GM21723 (cell line): ENCODE results near the gene FBXW12.

Source experiments
- ATAC-seq: cut with Tn5 transposase; IDR thresholded peaks from one replicate; pipeline ENCODE4 v1.9.1; 2021; ENCODE audit warnings: mild to moderate bottlenecking, moderate library complexity; ENCODE audit not compliant: unreplicated experiment

The FBXW12 gene

DNA sequence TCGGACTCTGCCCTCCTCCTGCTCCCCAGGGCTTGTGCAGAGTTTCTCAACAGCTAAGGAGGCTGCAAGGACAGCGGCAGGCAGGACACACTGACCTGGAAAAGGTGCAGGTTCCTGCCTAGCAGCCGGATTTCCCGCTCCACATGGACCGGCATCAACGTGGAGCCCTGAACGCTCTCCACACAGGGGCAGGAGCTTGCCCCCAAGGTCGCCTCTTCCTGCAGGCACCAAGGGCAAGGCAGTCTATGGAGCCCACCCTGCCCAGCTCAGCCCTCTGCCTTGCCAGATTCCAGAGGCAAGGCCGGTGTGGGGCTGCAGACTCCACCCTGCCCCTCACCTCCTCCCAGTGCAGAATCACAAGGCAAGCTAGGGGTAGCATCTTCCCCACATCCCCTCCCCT lies 47.1 kb downstream of the FBXW12 start:
- ATAC-seq = no peak

DNA sequence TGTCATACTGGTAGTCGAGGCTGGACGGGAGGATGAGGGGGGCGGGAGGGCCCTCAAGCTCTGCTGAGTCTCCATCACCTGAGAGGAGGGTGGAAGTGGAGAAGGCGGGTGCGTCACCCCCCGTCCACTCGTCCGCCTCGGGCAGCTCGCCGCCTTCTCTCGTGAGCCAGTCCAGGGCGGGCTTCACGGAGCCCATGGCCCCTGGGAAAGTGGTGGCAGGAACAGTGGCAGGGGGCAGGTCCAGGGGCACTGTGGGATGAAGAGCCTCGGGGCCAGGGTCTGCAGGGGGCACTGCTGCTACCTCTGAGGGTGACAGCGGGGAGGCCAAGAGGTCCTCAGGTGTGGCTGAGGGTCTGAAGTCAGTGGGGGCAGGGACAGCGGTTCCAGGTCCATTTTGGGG lies 47.6 kb downstream of the FBXW12 start:
- no peak for ATAC-seq

DNA sequence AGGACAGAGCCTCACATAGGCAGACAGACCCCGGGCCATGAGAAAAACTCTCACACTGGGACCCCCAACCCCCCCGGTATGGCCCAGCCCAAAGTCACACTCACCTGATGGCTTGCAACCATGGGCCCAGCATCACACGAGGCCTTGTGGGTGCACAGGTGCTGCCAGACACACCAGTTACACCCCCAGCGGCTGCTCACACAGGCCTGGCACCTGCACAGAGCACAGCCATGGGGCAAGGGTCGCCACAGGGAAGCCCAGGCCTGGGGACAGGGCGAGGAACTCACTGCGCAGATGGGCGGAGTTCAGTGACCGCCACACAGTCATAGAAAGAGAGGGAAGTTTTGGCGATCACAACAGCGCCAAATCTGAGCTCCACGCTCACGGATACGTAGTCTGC lies 48.5 kb downstream of the FBXW12 start:
- ATAC-seq = no peak

DNA sequence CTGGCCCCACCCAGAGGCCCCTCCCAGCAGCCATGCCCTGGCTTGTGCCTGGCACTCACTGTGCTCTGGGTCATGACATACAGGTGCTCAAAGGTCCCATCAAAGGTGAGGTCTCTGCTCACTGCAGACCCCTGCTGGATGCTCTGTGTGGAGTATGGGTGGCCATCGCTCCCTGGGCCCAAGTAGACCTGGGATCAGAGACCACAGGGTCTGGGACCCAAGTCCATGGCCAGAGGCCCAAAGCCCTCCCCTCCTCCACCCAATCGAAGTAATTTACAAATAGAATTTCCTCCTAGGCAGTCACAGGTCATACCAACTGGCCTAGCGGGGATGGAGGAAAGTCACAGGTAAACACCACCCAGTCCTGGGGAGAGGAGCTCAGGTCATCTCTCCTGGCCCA lies 50.3 kb downstream of the FBXW12 start:
- no peak for ATAC-seq

DNA sequence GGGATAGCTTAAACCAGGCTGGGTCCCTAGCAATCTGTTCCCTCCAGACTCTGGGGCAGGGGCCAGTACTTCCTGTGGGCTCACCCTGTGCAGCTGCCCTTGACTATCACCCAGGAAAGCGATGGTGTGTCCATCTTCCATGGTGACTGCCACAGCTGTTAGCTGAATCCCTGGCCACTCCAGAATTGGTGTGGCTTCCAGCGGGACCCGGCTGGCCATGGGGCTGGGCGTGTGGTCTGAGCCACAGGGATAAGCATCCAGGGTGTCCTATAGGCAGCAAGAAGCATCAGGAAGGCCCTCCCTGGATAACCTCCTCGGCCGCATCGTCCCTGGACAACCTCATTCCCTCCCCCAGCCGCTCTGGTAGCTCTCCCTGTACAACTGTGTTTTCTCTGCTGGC lies 50.7 kb downstream of the FBXW12 start:
- ATAC-seq = no peak

DNA sequence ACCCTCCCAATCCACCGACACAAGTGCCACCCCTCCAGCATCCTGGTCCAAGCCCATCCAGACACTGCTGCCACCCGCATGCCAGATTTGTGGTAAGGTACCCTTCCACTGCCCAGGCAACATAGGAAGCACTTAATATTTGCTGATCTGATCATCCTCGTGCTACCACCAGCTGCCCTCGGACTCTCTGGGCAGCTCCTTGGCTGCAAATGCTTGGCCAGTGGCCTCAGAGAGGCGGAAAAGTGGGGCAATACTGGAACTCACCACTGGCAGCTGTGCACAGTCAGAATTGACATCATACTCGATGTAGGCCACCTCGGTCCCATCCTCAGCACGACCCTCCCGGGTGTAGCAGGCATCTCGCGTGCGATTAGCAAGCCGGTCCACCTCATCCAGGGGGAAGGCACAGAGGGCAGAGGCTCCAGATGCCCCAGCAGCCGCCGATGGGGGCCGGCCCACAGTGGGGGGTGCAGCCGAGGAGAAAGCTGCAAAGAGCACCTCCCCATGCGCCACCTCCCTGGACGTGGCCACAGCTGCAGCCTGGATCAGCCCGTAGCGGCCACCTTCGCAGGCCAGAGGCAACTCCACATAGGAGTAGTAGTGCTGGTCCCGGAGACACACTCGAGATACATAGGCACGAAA lies 51.3 kb downstream of the FBXW12 start:
- no peak for ATAC-seq

DNA sequence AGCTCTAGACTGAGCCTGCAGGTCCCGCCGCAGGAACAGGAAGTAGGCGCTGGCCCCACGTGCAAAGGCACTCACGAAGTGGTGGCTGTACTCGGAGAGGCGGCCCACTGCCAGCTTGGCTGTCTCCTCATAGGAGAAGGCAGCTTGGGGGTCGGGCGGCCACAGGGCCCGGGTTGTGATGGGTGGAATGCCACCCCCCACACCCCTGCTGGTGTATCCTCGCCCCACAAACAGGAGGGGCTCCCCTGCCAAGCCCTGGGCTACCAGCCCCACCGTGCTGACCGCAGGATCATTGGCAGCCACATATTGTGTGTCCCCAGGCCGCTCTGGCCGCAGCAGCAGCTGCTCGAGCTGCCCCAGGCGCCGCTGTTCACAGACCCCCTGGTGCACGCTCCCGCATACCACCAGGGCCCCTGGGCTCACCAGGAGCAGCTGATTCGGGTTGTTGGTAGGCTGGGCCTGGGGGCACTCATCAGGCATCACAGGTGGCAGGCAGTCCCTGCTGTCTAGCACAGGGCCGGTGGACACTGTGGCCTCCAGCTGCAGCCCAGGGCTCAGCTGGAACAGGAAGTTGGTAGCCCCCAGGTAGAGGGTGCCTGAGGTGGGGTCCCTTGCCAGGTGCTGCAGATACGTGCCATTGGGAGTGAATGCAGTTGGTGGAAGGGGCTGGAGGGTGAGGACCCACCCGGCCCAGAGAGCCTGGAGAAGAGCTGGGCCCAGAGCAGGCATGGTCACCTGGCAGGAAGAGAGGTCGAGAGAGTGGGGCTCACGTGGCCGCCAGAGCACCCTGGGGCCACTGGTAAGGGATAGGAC lies 52.1 kb downstream of the FBXW12 start:
- ATAC-seq = no peak

DNA sequence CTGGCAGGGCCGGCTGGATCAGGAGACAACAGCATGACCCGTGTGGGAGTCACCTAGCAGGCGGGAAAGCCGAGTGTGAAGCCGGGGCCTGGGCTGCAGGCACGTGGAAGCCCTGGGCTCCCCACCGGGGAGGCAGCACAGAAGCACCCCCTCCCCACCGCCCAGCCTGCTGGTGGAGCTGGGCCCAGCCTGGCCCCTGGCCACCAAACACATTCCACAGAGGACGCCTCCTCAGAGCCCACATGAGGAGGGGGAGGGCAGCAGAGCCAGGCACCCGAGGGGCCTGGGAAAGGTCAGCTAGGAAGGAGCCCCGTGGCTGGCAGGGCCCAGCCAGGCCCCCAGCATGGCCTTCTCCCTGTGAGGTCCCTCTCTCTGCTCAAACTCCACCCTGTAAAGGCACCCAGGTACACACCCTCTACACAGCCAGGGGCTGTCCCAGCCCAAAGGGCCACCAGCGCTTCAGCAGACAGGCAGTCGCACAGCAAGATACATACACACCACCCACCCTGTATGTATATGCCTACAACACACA lies 53.3 kb downstream of the FBXW12 start:
- no peak for ATAC-seq

DNA sequence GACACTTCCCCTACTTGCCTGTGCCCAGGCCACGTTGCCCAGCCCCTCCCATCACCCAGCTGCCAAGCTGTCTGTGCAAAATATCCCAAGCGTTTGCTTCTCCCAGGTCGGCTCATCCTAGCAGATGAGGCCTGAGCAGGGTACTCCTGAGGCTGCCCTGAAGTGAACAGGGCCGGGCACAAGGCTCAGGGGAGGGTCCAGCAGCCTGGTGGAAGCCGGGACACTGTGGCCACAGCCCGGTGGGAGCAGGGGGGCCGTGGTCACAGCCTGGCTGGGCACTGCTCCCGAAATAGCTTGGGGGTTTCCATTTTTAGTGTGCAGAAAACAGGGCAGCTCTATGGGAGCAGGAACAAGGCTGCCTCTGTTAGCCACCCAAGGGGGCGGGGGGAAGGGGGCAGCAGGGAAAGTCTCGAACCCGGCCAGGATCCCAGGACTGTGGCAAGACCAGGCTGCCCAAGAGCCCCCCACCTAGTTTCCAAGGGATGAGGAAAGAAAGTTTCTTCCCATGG lies 54.4 kb downstream of the FBXW12 start:
- no peak for ATAC-seq

DNA sequence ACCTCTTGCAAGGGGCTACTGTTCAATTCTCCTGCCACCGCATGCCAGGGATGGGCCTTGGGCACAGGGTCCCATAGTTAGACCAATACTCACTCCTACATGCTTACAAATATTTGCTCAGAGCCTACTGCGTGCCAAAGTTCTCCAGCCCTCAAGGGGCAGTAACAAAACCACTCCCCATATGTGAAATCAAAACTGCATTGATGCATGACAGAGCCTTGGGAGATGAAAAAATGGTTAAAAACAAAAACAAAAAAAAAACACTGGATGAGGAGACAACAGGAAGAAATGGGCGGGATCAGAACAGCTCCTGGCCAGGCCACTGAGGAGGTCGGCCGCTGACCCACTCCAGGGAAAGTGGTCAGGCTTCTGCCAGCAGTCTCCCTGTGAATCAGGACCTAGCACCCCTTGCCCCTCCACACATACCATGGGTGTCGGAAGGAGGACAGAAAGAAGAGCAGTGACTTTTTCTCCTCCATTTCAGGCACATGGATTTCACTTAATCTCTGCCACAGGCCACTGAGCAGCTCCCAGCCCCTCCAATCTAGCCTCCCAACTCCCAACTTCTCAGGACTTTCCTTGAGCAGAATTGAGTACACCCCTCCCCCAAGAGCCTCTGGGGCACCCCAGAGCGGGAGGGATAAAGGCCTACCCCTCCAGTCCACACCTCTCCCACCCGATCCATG lies 55.1 kb downstream of the FBXW12 start:
- no peak for ATAC-seq

DNA sequence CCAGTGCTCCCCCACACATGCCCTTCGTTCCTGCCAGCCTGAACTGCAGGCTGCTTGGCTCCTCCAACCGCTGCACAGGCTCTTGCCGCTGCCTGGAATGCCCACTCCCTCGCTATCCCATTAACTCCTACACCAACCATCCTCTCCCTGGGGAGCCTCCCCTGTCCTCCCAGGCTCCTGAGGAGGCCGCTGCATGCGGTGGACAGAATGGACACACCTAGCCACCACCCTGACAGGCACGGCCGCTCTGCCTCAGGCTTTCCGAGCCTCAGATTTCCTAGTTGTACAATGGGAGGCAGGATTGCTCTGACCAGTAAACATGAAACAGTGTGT lies 55.6 kb downstream of the FBXW12 start:
- no peak for ATAC-seq

DNA sequence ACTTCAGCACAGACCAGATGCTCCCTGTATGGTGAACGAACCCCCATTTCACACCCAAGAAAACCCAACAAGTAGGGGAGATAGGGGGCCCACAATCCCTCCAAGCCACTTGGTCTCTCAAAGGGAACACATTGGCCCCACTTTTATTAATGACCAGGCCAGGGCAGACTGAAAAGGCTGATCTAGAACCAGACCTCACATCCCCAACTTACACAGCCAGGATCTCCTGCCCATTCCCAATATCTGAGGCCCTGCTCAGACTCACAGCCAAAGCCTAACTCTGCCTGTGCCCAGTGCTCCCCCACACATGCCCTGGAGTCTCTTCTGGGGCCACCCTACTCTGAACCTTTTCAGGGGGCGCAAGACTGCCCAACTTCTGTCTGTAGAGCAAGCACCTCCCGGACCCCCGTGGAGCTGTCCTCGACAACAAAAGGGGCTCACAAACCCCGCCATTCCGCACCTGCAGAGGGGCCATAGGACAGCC lies 56.1 kb downstream of the FBXW12 start:
- ATAC-seq = no peak

DNA sequence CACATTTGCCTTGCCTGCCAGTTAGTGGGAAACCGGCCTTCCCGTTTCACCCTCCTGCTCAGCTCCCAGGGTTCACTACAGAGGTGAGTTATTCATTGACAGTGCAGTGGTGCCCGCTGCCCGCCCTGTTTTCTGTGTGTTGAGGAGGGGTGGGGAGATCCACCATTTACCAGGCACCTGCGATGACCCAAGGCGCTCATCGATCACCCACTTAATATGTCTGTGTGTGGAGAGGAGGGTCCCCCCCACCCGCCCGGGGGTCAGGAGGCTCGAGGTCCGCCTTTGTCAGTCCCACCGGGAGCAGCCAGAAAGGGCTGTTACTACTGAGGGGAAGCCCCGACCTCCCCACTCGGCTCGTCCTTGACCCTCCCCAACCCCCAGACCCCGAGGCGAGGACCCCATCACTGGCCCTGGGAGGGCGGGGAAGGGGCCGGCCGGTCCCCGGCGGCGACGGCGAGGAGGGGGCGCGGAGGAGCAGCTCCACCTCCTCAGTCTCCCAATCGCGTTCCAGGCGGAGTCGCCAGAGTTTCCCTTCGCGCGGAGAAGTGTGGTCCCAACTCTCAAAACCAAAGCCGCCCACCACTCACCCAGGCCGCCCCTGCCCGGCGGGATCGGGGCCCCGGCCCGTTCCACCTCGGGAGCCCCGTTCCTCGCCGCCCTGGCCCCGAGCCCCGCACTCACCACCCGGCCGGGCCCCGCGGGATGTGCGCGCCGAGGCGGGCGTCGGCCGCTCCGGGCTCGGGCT lies 56.7 kb downstream of the FBXW12 start:
- ATAC-seq = peak; percentile 33

DNA sequence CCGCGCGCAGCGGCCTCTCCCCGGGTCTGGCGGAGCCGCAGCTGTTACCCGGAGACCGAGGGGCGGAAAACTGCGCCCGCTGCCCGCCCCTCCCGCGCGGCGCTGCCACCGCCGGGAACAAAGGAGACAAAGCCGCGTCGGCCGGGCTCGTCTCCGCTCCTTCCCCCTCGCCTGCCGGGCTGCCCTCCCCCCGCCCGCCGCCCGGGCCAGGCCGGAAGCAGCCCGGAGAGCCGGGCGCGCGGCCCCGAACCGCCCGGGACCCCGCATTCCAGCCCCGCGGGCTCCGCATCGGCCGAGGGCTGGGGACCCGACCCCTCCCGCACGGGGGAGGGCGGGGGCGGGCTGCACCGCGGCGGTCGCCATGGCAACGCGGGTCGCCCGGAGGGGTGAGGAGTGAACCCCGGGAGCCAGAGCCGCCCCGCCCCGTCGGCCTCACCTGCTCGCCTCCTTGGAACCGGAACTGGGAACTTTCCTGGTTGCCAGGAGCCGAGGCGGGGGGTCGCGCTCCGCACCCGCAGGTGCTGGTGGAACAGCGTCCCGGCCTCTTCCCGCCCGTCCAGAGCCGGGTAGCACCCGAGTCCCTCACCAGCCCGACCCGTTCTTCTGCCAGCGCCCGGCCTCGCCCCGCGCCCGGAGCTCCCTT lies 57.4 kb downstream of the FBXW12 start:
- peak; percentile 48 for ATAC-seq

DNA sequence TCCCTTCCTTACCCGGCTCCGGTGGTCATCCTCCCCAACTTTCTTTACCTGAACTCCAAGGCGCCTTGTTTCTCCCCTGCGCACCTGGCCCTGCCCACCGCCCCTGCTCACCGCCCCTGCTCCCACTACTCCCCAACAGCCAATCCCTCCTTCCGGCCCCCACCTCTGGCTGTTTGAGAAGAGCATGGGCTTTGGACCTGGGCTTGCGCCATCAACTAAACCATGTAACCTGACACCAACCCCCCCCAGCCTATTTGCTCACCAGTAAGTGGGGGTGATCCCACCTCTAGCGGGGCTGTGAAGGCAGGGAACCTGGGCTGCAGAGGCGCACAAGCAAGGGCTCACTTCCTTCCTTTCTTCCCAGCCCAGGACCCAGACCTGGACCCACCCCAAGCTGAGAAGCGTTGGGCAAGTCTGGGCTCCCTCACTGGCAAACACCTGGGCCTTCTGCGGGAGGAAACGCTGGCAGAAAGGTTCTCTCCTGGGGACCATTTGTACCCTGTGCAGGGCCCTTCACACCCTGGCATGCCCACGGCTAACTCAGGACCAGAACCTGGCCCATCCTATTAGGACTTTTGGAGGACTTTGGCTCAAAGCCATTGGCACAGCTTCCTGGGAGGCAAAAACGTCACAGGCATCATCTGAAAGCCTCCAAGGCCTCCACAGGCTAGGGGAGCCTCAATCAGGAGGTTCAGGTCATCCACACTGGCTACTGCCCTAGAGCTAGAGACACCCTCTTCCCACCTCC lies 58.1 kb downstream of the FBXW12 start, which contains the start of gene PLXNB1:
PLXNB1 (minus strand) TSS at position 127 of the 748 bp plus-strand sequence. CDS start 5,475 bp downstream, outside the sequence.
- ATAC-seq = no peak

DNA sequence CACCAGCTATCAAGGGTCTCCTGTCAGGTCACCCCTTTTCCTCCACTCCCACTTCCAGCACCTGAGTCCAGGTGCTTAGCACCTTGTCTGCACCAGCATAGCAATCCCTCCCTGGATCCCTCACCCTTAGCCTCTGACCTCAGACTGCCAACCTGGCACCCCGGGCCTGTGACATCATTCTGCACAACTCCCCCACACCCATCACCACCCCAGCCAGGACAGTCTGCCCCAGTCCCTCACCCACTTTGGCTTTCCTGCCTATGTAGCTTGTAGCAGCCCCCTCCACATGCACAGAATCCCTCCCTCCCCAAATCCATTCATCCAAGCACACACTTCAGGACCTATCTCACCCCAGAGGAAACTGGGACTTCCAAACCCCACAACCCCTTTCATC lies 58.7 kb downstream of the FBXW12 start:
- no peak for ATAC-seq

DNA sequence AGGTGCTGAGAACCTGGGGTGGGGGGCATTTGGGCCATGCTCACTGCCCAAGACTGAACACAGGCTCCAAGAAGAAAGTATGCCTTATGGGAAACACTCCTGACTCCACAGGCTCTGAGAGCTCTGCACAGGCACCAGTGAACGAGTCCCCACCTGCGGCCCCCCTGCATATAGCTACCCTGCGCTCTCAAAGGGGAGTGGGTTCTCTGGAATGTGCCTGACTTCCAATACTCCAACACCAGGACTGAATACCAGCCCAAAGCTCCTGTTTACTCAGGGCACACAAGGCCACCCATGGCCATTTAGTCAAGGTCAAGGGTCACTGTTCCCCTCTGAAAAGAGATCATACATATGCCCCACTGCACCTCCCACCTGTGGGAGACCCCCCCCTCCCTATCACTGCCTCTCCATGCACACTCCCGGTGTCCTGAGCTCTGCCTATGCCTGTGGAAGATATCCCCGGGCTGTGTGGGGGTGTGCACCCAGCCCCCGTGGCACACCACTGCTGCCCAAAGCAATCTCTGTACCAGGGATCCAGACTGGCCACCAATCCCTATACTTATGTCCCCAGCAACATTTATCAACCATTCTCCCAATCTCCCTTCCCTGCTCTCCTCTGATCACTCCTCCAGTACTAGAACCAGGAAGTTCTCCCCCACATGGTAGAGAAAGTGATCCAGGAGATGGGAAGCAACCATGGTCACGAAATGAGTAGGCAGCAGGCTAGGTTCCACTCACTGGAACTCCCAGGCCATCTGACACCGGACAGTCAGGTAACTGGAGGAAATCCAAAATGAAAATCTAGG lies 59.4 kb downstream of the FBXW12 start:
- no peak for ATAC-seq
